ENCODE measurements around the gene SUSD4. TPM values are rescaled to one million over a fixed set of nuclear protein-coding genes. Genes with fewer than 3 reads are reported as not detected.

Gene SUSD4
- total and polyA plus RNA-seq, 2 of the 4 experiments (the other 2 are of a cell fraction), result 1.8 to 2.7 TPM

DNA sequence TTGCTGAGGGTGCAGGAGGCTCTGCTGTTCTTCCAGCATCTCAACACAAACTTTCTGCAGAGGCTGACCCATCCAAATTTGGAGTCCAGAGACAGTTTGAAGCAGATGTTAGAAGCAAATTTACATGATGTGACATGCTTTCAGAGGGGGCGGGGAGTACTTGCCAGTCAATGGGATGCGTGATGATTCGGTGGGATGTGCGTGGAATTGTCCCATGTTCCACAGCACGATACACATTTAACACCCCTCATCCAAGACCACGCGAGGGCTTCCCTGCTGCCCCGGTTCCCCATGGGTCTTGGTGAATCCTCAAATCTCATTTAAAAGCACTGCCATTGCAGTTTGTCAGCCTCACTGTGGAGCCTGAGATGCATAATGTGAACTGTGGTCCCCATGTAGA is 142.3 kb downstream of the SUSD4 start:
- BruUV-seq (replicated peaks), result no TSS peak
- no peak for DNase-seq
- H2BK5ac ChIP-seq (ENCODE audit: low read depth, low read length, poor library complexity, severe bottlenecking), result no peak overlapping the region
- no peak overlapping the region for H3K9ac ChIP-seq (ENCODE audit: low read depth, low read length)
- H3K4me1 ChIP-seq (ENCODE audit: control insufficient read depth, insufficient read depth, low read length), result no peaks in the 10 kb centered on the region
- peaks cover 4% of the 10 kb centered on the region for H3K27me3 ChIP-seq (ENCODE audit: control insufficient read depth, insufficient read depth, low read length)
- no peak overlapping the region for H2AK5ac ChIP-seq (ENCODE audit: low read depth, low read length)
- H3K79me1 ChIP-seq (ENCODE audit: low read depth in 1 of 2, low read length in 2 of 2), result no peaks in the 10 kb centered on the region
- H4K20me1 ChIP-seq (ENCODE audit: insufficient read depth, low read length), result no peaks in the 10 kb centered on the region
- no peak overlapping the region for H3K18ac ChIP-seq (ENCODE audit: low read depth, low read length)
- no peak overlapping the region for H2AK9ac ChIP-seq (replicated peaks; ENCODE audit: low read depth, low read length, poor library complexity)
- H4K5ac ChIP-seq (ENCODE audit: low read depth, low read length), result no peak overlapping the region
- POLR2A ChIA-PET (ENCODE audit: unreplicated experiment), result interaction anchor here (1.1 kb wide), 1 partner anchor 495 kb away, joined by 16 read pairs; no protein-coding TSS in a partner anchor
- no peak overlapping the region for H2BK15ac ChIP-seq (ENCODE audit: low read depth, low read length)
- no peak overlapping the region for H4K8ac ChIP-seq (ENCODE audit: low read depth in 2 of 2, low read length in 2 of 2)
- H3K23ac ChIP-seq (ENCODE audit: low read depth, low read length), result no peak overlapping the region
- no peak overlapping the region for H3K4me2 ChIP-seq (ENCODE audit: low read depth, low read length)
- no peaks in the 10 kb centered on the region for H3K36me3 ChIP-seq (ENCODE audit: control insufficient read depth, insufficient read depth, low read length)
- in situ Hi-C loops (cut with MboI; ENCODE audit: low sequenced_read_pairs), result no loop called here
- no peak overlapping the region for H3K27ac ChIP-seq (ENCODE audit: insufficient read depth, low read length)
- no peak overlapping the region for H2AFZ ChIP-seq (replicated peaks; ENCODE audit: low read length, poor library complexity)
- dilution Hi-C loops (cut with HindIII; ENCODE audit: low sequenced_read_pairs, unreplicated experiment), result no loop called here
- intact Hi-C loops (cut with micrococcal nuclease), result no loop called here
- no peaks in the 10 kb centered on the region for H3K9me1 ChIP-seq (ENCODE audit: insufficient read depth, low read length)
- 87% methylated on average over 5 of the region's 8 CpGs; no CpG with 5 or more reads in 1 of the 2 experiments for WGBS, 2 experiments (ENCODE audit: extremely low coverage in 2 of 2, insufficient read length in 1 of 2)
- ATAC-seq (ENCODE audit: low read depth), result no peak
- no peak overlapping the region for H3K56ac ChIP-seq (ENCODE audit: extremely low read depth, insufficient read depth, low read length)
- H3K4ac ChIP-seq (ENCODE audit: low read depth, low read length), result no peak overlapping the region
- TF ChIP-seq RAD21 (IDR thresholded peaks at IDR 0.05; ENCODE audit: low read length) (no peak), SMC3 (IDR thresholded peaks at IDR 0.05; ENCODE audit: low read depth, low read length) (no peak)
- H3K9me3 ChIP-seq (ENCODE audit: control insufficient read depth, insufficient read depth, low read length), result peaks cover 11% of the 10 kb centered on the region
- H2BK120ac ChIP-seq (ENCODE audit: low read depth, low read length), result no peak overlapping the region
- no peak overlapping the region for H2BK20ac ChIP-seq (ENCODE audit: low read depth, low read length)
- no peak overlapping the region for H3K4me3 ChIP-seq (ENCODE audit: insufficient read depth, low read depth, low read length)
- CTCF ChIA-PET, result no interaction called here
- H3K14ac ChIP-seq (replicated peaks; ENCODE audit: low read depth, low read length), result no peak overlapping the region
- H4K91ac ChIP-seq (ENCODE audit: insufficient read depth, low read depth, low read length), result no peak overlapping the region
